GM21619 (cell line): ENCODE measurements around the gene RB1.
"Not testable (repeated sequence)": the region's sequence is repeated elsewhere in the genome, so short reads cannot be mapped to it uniquely, and the experiment has no call there.

ENCODE experiments used
- ATAC-seq: cut with Tn5 transposase; IDR thresholded peaks from one replicate; pipeline ENCODE4 v1.9.1; 2021; ENCODE audit not compliant: unreplicated experiment

RB1 gene

DNA sequence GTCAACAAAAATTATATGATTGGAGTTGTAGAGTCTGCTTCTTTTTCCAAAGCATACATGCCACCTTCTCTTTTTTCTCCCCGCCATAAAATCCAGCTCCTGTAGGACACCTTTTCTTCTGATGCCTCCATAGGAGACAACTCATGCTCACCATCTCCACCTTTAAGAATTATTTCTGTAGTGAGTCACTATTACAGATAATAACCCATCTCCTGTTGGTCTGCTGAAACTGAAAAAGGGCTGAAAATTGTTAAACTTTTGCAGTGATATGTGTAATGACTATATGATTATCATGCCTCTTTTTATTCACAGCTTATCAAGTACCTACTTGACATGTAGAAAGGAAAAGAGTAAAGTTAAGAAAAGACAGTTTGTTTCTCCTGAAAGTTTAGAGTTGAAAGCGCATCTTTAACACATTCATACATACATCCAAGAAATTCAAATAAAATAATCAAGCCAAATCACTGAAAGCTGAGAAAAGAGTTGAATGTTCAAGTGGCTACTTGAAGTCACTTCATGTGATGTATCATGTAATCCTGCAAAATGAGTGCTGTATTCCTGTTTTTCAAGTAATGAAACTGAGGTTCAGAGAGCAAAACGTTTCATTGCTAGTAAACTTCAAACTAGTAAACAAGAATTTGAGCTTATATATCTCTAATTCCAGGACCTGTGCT lies 144.9 kb downstream of the RB1 start:
- ATAC-seq = no peak

DNA sequence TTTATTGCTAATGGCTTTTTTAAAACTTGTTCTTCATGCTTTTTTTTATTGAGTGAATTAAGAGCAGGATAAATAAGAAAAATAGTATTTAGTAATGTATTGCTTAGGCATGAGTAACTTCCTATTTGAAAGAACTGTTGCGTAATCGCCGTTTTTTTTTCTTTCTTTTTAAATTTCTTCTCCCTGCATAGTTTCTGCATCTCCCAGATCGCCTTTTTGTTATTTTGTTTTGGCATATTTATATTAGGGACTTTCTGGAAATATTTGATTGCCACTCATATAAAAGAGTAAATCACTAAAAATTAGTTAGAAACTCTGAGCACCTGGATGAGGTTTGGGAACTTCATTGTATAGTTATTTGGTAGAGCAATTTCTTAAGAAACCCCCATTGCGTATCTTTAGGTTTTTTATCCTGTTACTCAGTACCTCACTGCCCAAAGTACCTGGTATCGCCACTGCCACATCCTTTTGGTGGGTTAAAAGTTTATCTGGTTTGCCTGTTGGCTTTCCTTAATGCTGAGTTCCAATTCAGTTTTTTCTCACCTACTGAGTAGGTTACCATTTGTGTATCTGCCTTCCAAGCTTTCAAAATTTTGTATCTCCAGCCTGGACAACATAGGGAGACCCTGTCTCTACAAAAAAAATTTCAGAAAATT lies 145.5 kb downstream of the RB1 start:
- no peak for ATAC-seq

GRCh38 chr13:48449656-48450055 lies 146.1 kb downstream of the RB1 start:
- no peak for ATAC-seq

GRCh38 chr13:48451196-48451595 lies 147.6 kb downstream of the RB1 start:
- not testable (repeated sequence) for ATAC-seq

DNA sequence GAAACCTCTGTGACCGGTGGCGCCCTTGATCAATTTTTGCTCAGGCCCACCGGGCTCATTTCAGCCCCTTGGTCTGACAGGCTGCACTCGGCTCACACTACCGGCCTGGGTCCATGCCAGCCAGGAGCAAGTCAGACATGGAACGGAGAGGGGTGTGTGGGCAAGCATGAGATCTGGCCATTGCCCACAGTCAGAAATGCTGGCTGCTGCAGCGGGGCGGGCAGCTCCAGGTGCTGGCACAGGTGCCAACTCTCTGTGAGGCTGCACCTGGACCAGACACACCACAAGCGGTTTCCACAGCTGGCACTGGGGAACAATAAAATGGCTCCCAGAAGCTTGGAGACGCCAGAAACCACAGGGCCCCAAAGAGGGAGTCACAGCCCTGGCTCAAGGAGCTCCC lies 153.0 kb downstream of the RB1 start:
- ATAC-seq = no peak

GRCh38 chr13:48457578-48458242 lies 154.2 kb downstream of the RB1 start:
- no peak for ATAC-seq

GRCh38 chr13:48475230-48475629 lies 171.7 kb downstream of the RB1 start:
- ATAC-seq = no peak

DNA sequence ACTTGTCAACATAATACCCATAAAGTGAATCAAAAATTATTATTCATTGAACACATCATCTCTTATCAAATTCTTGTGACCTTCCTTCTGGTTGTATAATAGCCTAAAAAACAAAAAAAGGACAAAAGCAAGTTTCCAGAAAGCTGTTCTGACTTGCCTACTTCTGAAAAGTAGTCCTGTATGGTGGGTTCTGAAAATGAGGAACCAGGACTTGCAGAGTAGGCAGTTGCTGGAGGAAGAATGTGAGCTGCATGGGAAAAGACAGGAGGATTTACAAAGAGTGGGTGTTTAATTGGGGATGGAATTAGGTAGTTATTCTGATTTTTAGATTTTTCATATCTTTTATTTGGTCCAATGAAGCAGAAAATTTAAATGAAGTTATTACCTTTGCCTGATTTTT lies 172.7 kb downstream of the RB1 start:
- ATAC-seq = no peak

- no peak for ATAC-seq
These were observed 173.1 kb downstream of the RB1 start for GRCh38 chr13:48476686-48477085.

- ATAC-seq = no peak
These were observed 173.8 kb downstream of the RB1 start for GRCh38 chr13:48477191-48477855.

GRCh38 chr13:48478391-48478790 lies 174.8 kb downstream of the RB1 start:
- ATAC-seq = no peak

DNA sequence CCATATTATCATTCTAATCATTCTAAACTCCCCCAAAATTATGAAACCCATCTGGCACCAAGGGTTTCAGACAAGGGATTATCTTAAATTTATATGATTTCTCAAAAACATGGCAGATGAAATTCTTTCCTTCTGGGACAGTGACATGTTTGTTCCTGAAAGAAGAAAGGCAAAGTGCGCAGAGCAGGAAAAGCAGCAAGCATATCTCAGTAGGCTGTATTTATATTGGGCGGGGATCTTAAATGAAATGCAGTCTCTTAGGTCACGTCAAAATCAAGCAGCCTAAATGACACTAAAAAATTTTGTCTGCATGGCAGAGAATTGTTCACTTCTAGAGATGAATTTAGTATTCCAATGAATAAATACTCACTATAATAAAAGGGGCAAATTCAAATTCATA lies 180.0 kb downstream of the RB1 start:
- ATAC-seq = no peak

GRCh38 chr13:48485432-48485831 lies 181.9 kb downstream of the RB1 start:
- ATAC-seq = no peak

DNA sequence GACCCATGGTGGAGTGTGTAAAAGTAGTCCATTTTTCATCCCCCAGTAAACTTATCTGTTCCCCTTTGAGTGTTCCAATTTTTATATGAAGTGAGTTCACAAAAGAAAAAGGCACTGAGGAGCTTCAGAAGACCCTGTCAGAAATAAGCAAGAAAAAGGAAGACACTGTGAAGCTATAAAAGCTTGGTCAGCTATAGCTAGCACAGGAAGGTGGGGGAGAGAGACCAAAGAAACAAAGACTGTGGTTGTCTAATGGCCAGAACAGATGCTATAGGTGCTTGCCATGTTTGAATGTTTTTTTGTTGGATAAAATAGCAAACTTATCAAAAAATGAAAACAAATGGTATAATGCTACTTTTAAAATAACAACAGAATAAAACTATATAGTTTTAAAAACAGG lies 182.8 kb downstream of the RB1 start:
- no peak for ATAC-seq

DNA sequence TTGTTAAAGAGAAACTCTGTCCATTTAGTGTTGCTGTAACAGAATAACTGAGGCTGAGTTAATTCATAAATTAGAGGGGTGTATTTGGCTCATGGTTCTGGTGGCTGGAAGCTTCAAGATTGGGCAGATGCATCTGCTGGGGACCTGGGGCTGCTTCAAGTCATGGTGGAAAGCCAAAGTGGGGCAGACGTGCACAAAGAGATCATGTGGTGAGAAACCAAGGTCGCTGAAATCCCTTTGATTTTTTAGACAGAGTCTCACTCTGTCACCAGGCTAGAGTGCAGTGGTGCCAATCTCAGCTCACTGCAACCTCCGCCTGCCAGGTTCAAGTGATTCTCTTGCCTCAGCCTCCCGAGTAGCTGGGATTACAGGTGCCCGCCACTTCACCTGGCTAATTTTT lies 183.3 kb downstream of the RB1 start:
- ATAC-seq = no peak

- no peak for ATAC-seq
These were observed 184.4 kb downstream of the RB1 start for GRCh38 chr13:48487968-48488367.

DNA sequence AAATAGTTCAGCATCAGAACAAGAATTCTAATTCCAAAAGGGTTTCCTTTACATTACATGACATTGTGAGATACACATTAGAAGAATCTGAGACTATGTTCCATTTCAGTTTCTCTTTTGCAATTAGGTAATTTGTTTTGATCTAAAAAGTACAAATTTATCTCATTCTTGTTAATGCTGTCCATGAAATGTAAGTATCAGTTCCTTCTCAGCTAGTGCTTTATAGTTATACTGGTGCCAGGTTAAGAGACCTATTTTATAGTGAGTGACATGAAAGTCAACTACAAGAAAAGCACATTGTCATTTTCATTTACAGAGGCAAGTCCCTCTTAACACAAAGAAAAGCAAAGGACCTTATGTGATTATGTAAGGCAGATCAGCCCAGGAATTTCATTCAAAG lies 185.4 kb downstream of the RB1 start:
- ATAC-seq = no peak

DNA sequence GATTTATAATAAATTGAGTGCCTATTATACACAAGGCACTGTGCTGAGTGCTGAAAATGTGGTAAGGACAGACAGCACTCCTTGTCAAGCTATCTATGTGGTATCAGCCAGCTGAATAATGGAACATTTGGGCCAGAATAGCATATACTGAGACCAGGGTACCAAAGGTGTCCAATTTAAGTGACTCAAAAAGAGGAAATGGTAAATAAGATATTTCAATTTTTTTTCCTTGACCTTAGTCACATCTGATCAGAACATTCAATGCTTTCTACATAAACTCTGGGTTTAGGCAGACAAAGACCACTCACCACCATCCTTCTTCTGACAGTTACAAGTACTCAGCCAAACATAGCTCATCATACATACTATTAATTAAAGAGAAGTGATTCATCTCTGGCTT lies 186.1 kb downstream of the RB1 start:
- no peak for ATAC-seq

- no peak for ATAC-seq
These were observed 186.7 kb downstream of the RB1 start for GRCh38 chr13:48490241-48490640.

- no peak for ATAC-seq
These were observed 188.0 kb downstream of the RB1 start for GRCh38 chr13:48491423-48492095.

DNA sequence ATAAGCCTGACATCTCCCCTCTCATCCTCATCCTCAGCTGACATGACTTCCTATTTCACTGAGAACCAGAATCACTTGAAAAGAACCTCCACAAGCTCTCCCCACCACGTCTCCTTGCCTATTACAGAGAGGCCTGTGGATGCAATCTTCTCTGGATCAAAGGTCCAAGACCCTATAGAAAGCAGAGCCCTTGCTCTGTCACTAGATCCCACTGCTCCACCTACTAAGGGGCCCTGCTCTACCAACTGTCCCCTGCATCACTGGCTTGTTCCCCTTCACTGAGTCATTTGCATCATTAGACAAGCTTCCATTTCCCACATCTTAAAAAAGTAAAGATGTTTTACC lies 188.5 kb downstream of the RB1 start:
- ATAC-seq = peak; percentile 42
